Activated CD4-positive, alpha-beta T cell treated with anti-CD3 and anti-CD28 coated beads, Interleukin-2, Interleukin-4, amounts not matched to agents 100 ng/mL and 50 ng/mL, durations not matched to agents 16 hours and 8 hours (primary cell): Measurements from ENCODE around the gene LIM2.

Experiments used
- DNase-seq: peaks from one replicate; pipeline ENCODE4 v3.0.0-alpha.2; 2020; ENCODE audit warnings: low spot score

The LIM2 gene

GRCh38 chr19:51396175-51396574 is 8.4 kb upstream of the LIM2 start:
- no peak for DNase-seq

- DNase-seq: peak; percentile 99
Measured at GRCh38 chr19:51394050-51394836, 6.5 kb upstream of the LIM2 start.

- no peak for DNase-seq
Measured at GRCh38 chr19:51392701-51393100, 4.9 kb upstream of the LIM2 start.

- DNase-seq: no peak
Measured at GRCh38 chr19:51391073-51391611, 3.4 kb upstream of the LIM2 start.

GRCh38 chr19:51389143-51389542 is 1.4 kb upstream of the LIM2 start:
- DNase-seq: no peak

- DNase-seq: no peak
Measured at GRCh38 chr19:51386882-51387520, 773 bp downstream of the LIM2 start.

- DNase-seq: no peak
Measured at GRCh38 chr19:51382004-51382403, 5.8 kb downstream of the LIM2 start.

GRCh38 chr19:51380379-51380778 is 7.4 kb downstream of the LIM2 start:
- no peak for DNase-seq

- no peak for DNase-seq
Measured at GRCh38 chr19:51377422-51377821, 10.4 kb downstream of the LIM2 start.

- DNase-seq: peak; percentile 69
Measured at GRCh38 chr19:51375504-51376221, 12.1 kb downstream of the LIM2 start.

- DNase-seq: peak; percentile 92
Measured at GRCh38 chr19:51372649-51373504, 14.9 kb downstream of the LIM2 start, which contains the start of gene NKG7. NKG7 (minus strand) TSS chr19:51372654; CDS start chr19:51372535, 119 bp downstream.

- no peak for DNase-seq
Measured at GRCh38 chr19:51372021-51372648, 15.6 kb downstream of the LIM2 start.

- DNase-seq: no peak
Measured at GRCh38 chr19:51371186-51371690, 16.5 kb downstream of the LIM2 start.

GRCh38 chr19:51370230-51370629 is 17.5 kb downstream of the LIM2 start:
- no peak for DNase-seq

GRCh38 chr19:51368366-51369282 is 19.1 kb downstream of the LIM2 start, which contains the start of gene CLDND2:
CLDND2 (minus strand) TSS chr19:51369003; CDS start chr19:51368577, 426 bp downstream.
- DNase-seq: no peak

GRCh38 chr19:51367565-51368365 is 20.0 kb downstream of the LIM2 start:
- peak; percentile 100 for DNase-seq

- no peak for DNase-seq
Measured at GRCh38 chr19:51367255-51367564, 20.6 kb downstream of the LIM2 start.

- DNase-seq: peak; percentile 99
Measured at GRCh38 chr19:51366389-51367254, 21.2 kb downstream of the LIM2 start.
